ENCODE data around the gene GARIN5A.

GRCh38 chr19:50501186-50501567 lies 24.5 kb upstream of the GARIN5A start:
- TF ChIP-seq, protein P1, sequence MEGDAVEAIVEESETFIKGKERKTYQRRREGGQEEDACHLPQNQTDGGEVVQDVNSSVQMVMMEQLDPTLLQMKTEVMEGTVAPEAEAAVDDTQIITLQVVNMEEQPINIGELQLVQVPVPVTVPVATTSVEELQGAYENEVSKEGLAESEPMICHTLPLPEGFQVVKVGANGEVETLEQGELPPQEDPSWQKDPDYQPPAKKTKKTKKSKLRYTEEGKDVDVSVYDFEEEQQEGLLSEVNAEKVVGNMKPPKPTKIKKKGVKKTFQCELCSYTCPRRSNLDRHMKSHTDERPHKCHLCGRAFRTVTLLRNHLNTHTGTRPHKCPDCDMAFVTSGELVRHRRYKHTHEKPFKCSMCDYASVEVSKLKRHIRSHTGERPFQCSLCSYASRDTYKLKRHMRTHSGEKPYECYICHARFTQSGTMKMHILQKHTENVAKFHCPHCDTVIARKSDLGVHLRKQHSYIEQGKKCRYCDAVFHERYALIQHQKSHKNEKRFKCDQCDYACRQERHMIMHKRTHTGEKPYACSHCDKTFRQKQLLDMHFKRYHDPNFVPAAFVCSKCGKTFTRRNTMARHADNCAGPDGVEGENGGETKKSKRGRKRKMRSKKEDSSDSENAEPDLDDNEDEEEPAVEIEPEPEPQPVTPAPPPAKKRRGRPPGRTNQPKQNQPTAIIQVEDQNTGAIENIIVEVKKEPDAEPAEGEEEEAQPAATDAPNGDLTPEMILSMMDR (IDR thresholded peaks at IDR 0.05): no peak
- TF ChIP-seq ZFX (IDR thresholded peaks at IDR 0.05; ENCODE audit: borderline replicate concordance): no peak
